Osteocyte (in vitro differentiated cells): Measurements from ENCODE around the gene RIGI. TPM values are rescaled to one million over a fixed set of nuclear protein-coding genes. Genes with fewer than 3 reads are reported as not detected.

Experiments
- DNase-seq: peaks from one replicate; pipeline ENCODE4 v3.0.0; 2021; ENCODE audit warnings: mixed read lengths; ENCODE audit not compliant: unreplicated experiment; ENCODE audit errors: extremely low spot score
- H3K27ac Mint-ChIP-seq: one replicate; pipeline ENCODE4 v1.8.0; 2021; ENCODE audit warnings: mild to moderate bottlenecking, mixed read lengths; ENCODE audit not compliant: unreplicated experiment
- H3K27me3 Mint-ChIP-seq: one replicate; pipeline ENCODE4 v1.8.0; 2021; ENCODE audit warnings: mixed read lengths; ENCODE audit not compliant: unreplicated experiment
- H3K36me3 Mint-ChIP-seq: one replicate; pipeline ENCODE4 v1.8.0; 2021; ENCODE audit warnings: mixed read lengths; ENCODE audit not compliant: unreplicated experiment
- H3K4me1 Mint-ChIP-seq: one replicate; pipeline ENCODE4 v1.8.0; 2021; ENCODE audit warnings: mixed read lengths; ENCODE audit not compliant: unreplicated experiment
- H3K4me3 Mint-ChIP-seq: one replicate; pipeline ENCODE4 v1.8.0; 2021; ENCODE audit warnings: mild to moderate bottlenecking, moderate library complexity, mixed read lengths; ENCODE audit not compliant: unreplicated experiment
- H3K9me3 Mint-ChIP-seq: one replicate; pipeline ENCODE4 v1.8.0; 2021; ENCODE audit warnings: mixed read lengths; ENCODE audit not compliant: unreplicated experiment
- long read RNA-seq: library from polyadenylated mRNA; unstranded; transcript quantifications from one replicate; pipeline ENCODE4 v2.0.0, GENCODE V29; 2021
- total RNA-seq: library from RNA; stranded (reverse); gene quantifications from 2 replicates; pipeline ENCODE4 v1.2.1, GENCODE V29; 2021
- TF ChIP-seq, protein P1 (sequence below): fragments of 200-600 bp; sonication (generic); IDR thresholded peaks from 2 replicates; pipeline ENCODE4 v1.5.0; 2021; ENCODE audit warnings: antibody characterized with exemption, mild to moderate bottlenecking, moderate library complexity

Gene RIGI
- total RNA-seq = 8.7 and 9.8 TPM in 2 replicates
- long read RNA-seq, full-length matches to known transcripts = 5 of 102 reads
- long read RNA-seq, partial matches to known transcripts = 85 of 102 reads
- long read RNA-seq, other reads (novel, unspliced or antisense) = 12 of 102 reads

- Mint-ChIP-seq H3K27ac (peak within 1 kb of the TSS; percentile 95), H3K36me3 (peaks cover 5% of the 10 kb centered on the region), H3K4me1 (peaks cover 42% of the 10 kb centered on the region), H3K27me3 (no peaks in the 10 kb centered on the region), H3K4me3 (peak within 1 kb of the TSS; percentile 86), H3K9me3 (peaks cover 6% of the 10 kb centered on the region)
- DNase-seq = peak; percentile 94
- TF ChIP-seq, protein P1, sequence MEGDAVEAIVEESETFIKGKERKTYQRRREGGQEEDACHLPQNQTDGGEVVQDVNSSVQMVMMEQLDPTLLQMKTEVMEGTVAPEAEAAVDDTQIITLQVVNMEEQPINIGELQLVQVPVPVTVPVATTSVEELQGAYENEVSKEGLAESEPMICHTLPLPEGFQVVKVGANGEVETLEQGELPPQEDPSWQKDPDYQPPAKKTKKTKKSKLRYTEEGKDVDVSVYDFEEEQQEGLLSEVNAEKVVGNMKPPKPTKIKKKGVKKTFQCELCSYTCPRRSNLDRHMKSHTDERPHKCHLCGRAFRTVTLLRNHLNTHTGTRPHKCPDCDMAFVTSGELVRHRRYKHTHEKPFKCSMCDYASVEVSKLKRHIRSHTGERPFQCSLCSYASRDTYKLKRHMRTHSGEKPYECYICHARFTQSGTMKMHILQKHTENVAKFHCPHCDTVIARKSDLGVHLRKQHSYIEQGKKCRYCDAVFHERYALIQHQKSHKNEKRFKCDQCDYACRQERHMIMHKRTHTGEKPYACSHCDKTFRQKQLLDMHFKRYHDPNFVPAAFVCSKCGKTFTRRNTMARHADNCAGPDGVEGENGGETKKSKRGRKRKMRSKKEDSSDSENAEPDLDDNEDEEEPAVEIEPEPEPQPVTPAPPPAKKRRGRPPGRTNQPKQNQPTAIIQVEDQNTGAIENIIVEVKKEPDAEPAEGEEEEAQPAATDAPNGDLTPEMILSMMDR = peak; percentile 67
Observed at GRCh38 chr9:32526041-32526706, at the start of gene RIGI. RIGI (minus strand) TSS chr9:32526196; CDS start chr9:32526166, 30 bp downstream.

DNA sequence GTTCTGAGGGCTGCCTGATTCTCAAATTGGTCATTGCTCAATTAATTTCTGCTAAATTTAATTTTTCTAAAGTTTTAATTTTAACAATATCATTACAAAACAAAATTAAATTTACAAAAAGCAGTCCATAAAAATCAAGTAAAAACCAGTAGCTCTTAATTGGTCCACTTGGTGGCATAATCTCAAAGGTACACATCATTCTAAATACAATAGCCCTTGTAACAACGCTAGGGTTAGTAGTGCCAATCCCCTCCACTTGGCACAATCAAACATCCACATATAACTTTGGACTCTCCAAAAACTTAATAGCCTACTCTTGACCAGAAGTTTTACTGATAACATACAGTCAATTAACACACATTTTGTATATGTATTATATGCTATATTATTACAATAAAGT, 48.9 kb upstream of the RIGI start:
- no peaks in the 10 kb centered on the region for H3K36me3 Mint-ChIP-seq
- H3K9me3 Mint-ChIP-seq = no peaks in the 10 kb centered on the region
- peaks cover 31% of the 10 kb centered on the region for H3K27me3 Mint-ChIP-seq
- no peak overlapping the region for H3K4me3 Mint-ChIP-seq
- H3K27ac Mint-ChIP-seq = no peak overlapping the region
- DNase-seq = no peak
- peaks cover 22% of the 10 kb centered on the region for H3K4me1 Mint-ChIP-seq
- TF ChIP-seq, protein P1 = no peak

DNA sequence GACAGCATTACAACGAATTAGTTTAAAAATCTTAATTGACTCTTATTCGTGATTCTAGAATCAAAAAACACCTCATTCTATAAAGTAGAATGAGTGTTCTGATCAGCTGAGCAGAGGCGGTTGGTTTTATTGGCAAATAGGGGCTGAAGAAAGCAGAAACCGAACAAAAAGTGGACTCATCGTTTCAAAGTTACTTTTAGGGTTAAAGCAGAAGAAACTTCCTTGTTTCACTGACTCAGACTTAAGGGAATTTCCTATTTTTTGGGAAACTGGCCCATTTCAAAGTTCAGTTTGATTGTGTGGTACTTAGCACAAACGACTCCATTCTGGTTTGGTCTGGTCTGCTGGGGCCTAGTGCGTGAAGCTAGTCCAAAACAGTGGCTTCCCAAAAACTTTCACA, 47.8 kb upstream of the RIGI start:
- TF ChIP-seq, protein P1 = no peak
- H3K4me1 Mint-ChIP-seq = peaks cover 22% of the 10 kb centered on the region
- H3K9me3 Mint-ChIP-seq = no peaks in the 10 kb centered on the region
- no peaks in the 10 kb centered on the region for H3K36me3 Mint-ChIP-seq
- peak overlapping the region; percentile 98 for H3K27ac Mint-ChIP-seq
- no peak for DNase-seq
- peaks cover 23% of the 10 kb centered on the region for H3K27me3 Mint-ChIP-seq
- peak overlapping the region; percentile 95 for H3K4me3 Mint-ChIP-seq

DNA sequence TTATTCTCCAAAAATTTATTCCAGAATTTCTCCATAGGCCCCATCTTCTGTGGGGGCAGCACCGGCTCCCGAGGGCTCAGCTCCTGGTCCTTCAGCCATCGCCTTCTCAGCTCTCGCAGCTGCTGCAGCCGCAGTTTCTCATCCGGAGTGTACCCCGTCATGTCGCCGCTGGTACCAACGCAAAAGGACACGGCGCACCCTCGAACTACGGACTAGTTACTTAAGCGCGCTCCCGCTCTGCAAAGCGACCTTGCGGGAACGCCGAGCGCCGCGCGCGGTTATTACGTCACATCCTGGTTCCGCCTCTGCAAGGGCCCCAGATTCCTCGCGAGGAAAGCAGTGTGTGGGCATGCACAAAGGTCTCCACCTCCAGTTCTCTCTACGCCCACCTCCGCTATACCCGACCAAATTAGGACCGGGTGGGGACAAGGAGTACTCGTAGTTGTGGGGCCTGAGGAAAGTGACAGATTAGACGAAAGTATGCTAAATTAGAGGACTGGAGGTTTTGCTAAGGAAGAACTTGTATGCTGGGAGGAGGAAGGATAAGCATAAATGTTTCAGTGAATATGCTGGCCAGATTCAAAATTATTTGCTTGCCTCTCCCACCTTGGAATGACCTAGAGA, 47.0 kb upstream of the RIGI start, which contains the start of gene NDUFB6:
Gene NDUFB6 (minus strand): TSS at position 260 of the 624 bp plus-strand sequence. CDS start 99 bp downstream, at position 161.
- peak within 1 kb of the TSS; percentile 95 for H3K4me3 Mint-ChIP-seq
- H3K9me3 Mint-ChIP-seq = no peaks in the 10 kb centered on the region
- peaks cover 4% of the 10 kb centered on the region for H3K36me3 Mint-ChIP-seq
- H3K27me3 Mint-ChIP-seq = peaks cover 19% of the 10 kb centered on the region
- H3K27ac Mint-ChIP-seq = peak within 1 kb of the TSS; percentile 98
- DNase-seq = peak; percentile 95
- peaks cover 22% of the 10 kb centered on the region for H3K4me1 Mint-ChIP-seq
- TF ChIP-seq, protein P1 = no peak
